ENCODE data around the gene AFM.

The AFM gene

DNA sequence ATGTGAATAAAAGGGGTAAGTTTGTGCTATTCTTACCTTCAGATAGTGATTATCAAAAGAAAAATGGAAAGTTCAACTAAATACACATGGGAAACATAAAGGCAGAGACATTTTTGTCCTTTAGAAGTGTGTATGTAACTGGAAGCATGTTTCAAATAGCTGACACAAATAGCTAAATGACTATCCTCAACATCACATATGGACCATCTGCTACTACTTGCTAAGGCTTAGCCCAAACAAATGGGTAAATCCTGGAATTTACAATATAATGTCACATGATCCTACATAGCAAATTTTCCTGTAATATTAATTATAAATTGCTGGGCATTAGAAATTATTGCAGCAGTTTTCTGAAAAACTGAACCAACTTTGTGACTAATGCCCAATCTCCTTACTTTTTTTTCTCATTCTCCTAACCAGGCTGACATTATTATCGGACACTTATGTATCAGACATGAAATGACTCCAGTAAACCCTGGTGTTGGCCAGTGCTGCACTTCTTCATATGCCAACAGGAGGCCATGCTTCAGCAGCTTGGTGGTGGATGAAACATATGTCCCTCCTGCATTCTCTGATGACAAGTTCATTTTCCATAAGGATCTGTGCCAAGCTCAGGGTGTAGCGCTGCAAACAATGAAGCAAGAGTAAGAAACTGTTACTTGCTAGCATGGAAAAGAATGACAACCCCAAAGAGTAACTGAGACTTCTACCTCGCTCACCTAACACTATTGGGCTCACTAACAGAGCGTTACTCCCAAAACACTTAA lies 29.4 kb upstream of the AFM start:
- FAIRE-seq (no peak), DNase-seq (ENCODE audit: insufficient read length) (no peak)
- TF ChIP-seq TAF1 (IDR thresholded peaks at IDR 0.05; ENCODE audit: borderline replicate concordance, low read depth, low read length) (no peak), POLR2A (IDR thresholded peaks at IDR 0.05; ENCODE audit: low read depth, low read length) (no peak), POLR2AphosphoS5 (IDR thresholded peaks at IDR 0.05; ENCODE audit: low read depth, low read length) (no peak)

DNA sequence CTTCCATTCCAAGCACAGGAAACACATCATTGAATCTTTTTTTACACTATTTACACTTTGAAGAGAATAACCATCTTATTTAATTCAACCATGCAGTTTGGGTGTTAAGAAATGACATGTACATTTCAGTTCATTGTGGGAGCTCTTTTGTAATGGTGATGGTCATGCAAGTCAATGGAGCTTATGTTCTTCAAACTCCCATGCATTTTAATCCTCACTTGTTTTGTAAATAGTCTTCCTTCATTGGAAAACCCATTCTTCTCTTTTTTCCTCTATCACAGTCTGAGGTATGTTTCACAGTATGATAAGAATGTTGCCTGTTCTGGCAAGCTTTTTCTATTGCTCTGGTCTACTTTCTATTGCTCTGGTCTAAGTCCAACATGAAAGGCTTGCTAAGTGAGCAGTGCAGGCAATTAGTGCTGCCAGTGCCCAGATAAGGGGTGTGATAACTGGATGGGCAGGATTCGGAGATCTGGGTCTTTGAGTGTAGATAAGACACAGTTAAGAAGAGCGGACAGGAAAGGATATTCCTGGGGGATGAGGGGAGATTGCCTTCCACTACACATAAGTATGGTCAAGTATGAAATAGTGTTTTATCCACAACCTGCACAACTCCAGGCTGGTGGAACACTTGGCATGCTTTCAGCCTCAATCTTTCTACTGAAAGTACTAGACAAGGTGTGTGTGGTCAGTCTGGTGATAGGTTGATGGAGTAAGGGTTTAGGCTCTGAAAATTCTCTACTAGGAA lies 28.4 kb upstream of the AFM start:
- FAIRE-seq, result no peak
- TF ChIP-seq TAF1 (IDR thresholded peaks at IDR 0.05; ENCODE audit: borderline replicate concordance, low read depth, low read length), result no peak
- no peak for TF ChIP-seq POLR2A (IDR thresholded peaks at IDR 0.05; ENCODE audit: low read depth, low read length)
- no peak for TF ChIP-seq POLR2AphosphoS5 (IDR thresholded peaks at IDR 0.05; ENCODE audit: low read depth, low read length)
- DNase-seq (ENCODE audit: insufficient read length), result no peak

DNA sequence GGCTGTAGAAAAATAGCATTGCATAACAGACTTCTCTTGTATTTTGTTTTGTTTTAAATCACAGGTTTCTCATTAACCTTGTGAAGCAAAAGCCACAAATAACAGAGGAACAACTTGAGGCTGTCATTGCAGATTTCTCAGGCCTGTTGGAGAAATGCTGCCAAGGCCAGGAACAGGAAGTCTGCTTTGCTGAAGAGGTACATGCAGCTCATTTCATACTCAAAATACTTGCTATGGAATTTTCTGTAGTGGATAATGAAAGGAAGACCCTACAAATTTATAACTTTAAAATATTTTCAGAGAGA lies 27.9 kb upstream of the AFM start:
- DNase-seq (ENCODE audit: insufficient read length) (no peak), FAIRE-seq (no peak)
- TF ChIP-seq TAF1 (IDR thresholded peaks at IDR 0.05; ENCODE audit: borderline replicate concordance, low read depth, low read length), result no peak
- no peak for TF ChIP-seq POLR2AphosphoS5 (IDR thresholded peaks at IDR 0.05; ENCODE audit: low read depth, low read length)
- TF ChIP-seq POLR2A (IDR thresholded peaks at IDR 0.05; ENCODE audit: low read depth, low read length), result no peak

DNA sequence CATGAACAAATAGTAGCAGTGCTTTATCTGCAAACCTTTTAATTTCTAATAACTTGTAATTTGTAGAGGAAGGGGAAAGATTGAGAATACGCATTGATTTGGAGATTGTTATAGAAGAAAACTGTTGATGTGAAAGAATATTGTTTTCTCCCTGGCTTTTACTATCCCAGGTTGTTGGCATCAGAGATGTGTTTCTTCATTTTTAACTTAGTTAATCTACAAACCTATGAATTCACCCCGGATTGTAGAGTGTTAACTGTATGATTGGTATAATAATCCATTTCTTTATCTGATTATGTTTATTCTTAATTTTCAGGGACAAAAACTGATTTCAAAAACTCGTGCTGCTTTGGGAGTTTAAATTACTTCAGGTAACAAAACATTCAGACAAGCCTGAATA lies 26.6 kb upstream of the AFM start:
- no peak for DNase-seq (ENCODE audit: insufficient read length)
- no peak for FAIRE-seq
- no peak for TF ChIP-seq TAF1 (IDR thresholded peaks at IDR 0.05; ENCODE audit: borderline replicate concordance, low read depth, low read length)
- TF ChIP-seq POLR2A (IDR thresholded peaks at IDR 0.05; ENCODE audit: low read depth, low read length), result no peak
- no peak for TF ChIP-seq POLR2AphosphoS5 (IDR thresholded peaks at IDR 0.05; ENCODE audit: low read depth, low read length)

DNA sequence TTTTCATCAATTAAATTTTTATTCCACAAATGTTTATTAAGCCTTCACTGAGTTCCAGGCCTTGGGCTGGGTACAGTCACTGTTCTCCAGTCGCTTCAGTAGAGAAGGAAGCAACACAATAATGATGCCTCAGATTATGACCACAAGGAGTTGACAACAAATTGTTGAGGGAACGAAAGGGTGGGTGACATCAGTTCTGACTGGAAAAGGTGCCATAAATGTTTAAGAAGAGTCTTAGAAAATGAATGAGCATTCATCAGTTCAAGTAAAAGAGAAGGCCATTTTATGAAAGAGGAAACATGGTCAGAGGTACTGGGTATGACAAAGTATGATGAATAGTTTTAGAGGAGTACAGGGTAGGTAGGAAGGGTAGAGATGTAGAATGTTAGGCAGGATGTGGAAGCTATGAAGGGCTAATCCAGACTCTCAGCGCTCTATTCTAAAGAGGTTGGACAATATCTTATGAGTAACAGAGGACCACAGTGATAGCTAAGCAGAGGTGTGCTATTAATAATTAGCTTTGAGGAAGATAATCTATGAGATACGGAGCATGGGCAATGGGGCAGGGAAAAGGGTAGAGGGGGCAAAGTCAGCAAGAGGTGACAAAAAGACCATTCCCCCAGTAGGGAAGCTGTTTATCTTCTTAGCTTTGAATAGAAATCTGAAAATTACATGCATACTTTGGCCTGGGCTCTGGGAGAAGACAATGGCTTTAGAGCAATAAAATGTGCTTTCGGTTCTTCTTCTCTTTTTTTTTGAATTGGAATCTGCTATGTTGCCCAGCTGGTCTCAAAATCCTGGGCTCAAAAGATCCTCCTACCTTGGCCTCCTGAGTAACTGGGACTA lies 25.1 kb upstream of the AFM start:
- TF ChIP-seq POLR2AphosphoS5 (IDR thresholded peaks at IDR 0.05; ENCODE audit: low read depth, low read length) (no peak), POLR2A (IDR thresholded peaks at IDR 0.05; ENCODE audit: low read depth, low read length) (no peak), TAF1 (IDR thresholded peaks at IDR 0.05; ENCODE audit: borderline replicate concordance, low read depth, low read length) (no peak)
- FAIRE-seq, result no peak
- DNase-seq (ENCODE audit: insufficient read length), result no peak

DNA sequence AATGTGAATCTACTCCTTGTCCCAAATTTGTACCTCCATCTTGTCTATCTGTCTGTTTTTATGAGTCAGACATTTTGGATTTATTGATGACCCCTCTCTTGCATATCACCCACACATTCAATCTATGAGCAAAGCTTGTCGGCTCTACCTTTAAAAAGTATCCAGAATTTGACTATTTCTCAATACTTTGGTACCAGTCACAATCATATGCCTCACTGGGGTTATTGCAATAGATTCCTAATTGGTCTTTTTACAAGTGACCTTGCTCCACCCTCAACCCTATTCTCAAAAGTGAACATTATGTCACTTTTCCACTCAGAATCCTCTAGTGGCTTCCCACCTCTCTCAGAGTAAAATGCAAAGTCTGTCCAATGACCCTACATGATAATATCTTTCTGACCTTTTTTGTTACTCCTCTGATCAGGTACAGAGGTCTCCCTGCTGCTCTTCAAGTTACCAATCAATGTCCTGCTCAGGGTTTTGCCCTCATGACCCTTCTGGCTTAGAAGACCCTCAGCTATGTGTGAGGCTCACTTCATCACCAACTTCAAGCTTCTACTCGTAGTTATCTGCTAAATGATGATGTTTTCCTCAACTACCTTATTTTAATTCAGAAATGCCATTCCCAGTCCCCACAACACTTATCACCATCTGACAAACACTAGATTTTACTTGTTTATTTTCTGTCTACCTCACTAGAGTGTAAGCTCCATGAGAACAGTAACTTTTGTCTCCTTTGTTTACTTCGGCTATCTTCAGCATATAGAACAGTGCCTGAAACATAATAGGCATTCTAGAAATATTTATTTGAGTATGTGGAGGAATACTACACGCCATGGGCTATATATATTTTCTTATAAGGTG lies 23.1 kb upstream of the AFM start:
- no peak for FAIRE-seq

DNA sequence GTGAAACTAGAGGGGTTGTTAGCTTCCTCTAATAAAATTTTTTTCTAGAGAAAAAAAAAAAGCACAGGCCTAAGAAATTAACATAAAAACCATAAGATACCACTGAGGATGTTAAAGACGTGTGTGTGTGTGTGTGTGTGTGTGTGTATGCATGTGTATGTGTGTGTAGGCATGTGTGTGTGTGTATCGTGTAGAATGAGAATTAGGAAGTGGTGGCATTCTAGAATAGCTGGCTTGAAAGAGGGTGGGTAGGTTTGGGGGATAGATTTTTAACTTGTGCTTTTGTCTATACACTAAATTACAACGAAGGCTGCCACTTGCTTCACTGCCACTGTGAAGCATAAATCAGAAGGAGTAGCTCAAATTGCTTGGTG lies 22.5 kb upstream of the AFM start:
- DNase-seq (ENCODE audit: insufficient read length) (no peak), FAIRE-seq (no peak)
- TF ChIP-seq TAF1 (IDR thresholded peaks at IDR 0.05; ENCODE audit: borderline replicate concordance, low read depth, low read length) (no peak), POLR2AphosphoS5 (IDR thresholded peaks at IDR 0.05; ENCODE audit: low read depth, low read length) (no peak), POLR2A (IDR thresholded peaks at IDR 0.05; ENCODE audit: low read depth, low read length) (no peak)

More for the DNA sequence above, 23.1 kb upstream of the AFM start:
- TF ChIP-seq POLR2A (IDR thresholded peaks at IDR 0.05; ENCODE audit: low read depth, low read length) (no peak), POLR2AphosphoS5 (IDR thresholded peaks at IDR 0.05; ENCODE audit: low read depth, low read length) (no peak), TAF1 (IDR thresholded peaks at IDR 0.05; ENCODE audit: borderline replicate concordance, low read depth, low read length) (no peak)
- no peak for DNase-seq (ENCODE audit: insufficient read length)

DNA sequence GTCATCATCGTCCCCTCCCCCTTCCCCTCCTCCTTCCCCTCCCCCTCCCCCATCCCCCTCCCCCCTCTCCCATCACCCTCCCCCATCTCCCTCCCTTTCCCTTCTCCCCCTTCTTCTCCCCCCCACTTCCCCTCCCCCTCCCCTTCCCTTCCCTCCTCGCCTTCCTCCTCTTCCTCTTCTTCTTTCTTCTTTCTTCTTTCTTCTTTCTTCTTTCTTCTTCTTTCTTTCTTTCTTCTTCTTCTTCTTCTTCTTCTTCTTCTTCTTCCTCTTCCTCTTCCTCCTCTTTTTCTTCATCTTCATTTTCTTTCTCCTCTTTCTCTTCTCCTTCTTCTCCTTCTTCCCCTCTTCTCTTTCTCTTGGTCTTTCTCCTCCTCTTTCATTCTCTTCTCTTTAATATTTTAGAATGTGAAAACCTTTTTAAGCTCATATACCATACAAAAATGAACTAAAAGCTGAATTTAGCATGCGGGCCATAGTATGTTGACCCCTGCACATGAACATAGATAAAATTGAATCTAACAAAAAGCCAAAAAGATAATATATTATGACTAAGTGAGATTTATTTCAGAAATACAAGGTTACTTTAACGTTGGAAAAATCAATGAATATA lies 20.5 kb upstream of the AFM start:
- TF ChIP-seq POLR2A (IDR thresholded peaks at IDR 0.05; ENCODE audit: low read depth, low read length) (no peak), POLR2AphosphoS5 (IDR thresholded peaks at IDR 0.05; ENCODE audit: low read depth, low read length) (no peak), TAF1 (IDR thresholded peaks at IDR 0.05; ENCODE audit: borderline replicate concordance, low read depth, low read length) (no peak)
- DNase-seq (ENCODE audit: insufficient read length) (no peak), FAIRE-seq (no peak)

DNA sequence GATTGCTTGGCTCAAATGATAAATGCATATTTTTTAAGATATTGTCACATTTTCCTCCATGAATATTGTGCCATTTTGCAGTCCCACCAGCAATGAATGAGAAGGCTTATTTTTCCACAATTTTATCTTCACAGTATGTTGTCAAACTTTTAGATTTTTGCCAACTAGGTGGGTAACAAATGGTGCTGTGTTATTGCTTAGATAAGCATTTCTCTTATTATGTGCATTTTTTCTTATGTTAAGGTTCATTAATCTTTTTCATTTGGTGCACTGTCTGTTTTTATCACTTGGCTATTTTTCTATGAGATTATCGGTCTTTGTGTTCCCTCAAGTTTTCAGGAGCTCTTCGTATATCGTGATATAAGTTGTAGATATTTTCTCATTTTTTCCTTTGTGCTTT lies 13.4 kb upstream of the AFM start:
- TF ChIP-seq POLR2AphosphoS5 (IDR thresholded peaks at IDR 0.05; ENCODE audit: low read depth, low read length), result no peak
- no peak for DNase-seq (ENCODE audit: insufficient read length)
- FAIRE-seq, result no peak

DNA sequence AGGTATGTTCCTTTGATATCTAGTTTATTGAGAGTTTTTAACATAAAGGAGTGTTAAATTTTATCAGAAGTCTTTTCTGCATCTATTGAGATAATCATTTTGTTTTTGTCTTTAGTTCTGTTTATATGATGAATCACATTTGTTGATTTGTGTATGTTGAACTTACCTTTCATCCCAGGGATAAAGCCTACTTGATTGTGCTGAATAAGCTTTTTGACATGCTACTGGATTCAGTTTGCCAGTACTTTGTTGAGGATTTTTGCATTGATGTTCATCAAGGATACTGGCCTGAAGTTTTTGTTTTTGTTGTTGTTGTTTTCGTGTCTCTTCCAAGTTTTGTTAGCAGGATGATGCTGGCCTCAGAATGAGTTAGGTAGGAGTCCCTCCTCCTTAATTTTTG lies 10.8 kb upstream of the AFM start:
- no peak for TF ChIP-seq POLR2A (IDR thresholded peaks at IDR 0.05; ENCODE audit: low read depth, low read length)
- no peak for TF ChIP-seq TAF1 (IDR thresholded peaks at IDR 0.05; ENCODE audit: borderline replicate concordance, low read depth, low read length)
- TF ChIP-seq POLR2AphosphoS5 (IDR thresholded peaks at IDR 0.05; ENCODE audit: low read depth, low read length), result no peak
- DNase-seq (ENCODE audit: insufficient read length) (no peak), FAIRE-seq (no peak)
